ENCODE measurements around the gene PPA1.
"Not testable (repeated sequence)": the region's sequence is repeated elsewhere in the genome, so short reads cannot be mapped to it uniquely, and the experiment has no call there.

The PPA1 gene

GRCh38 chr10:70265032-70265689 lies 31.9 kb upstream of the PPA1 start:
- TF ChIP-seq CTCF (conservative IDR thresholded peaks at IDR 0.05) (peak; percentile 49), ZFX (IDR thresholded peaks at IDR 0.05) (no peak)
- H3K27ac ChIP-seq = no peak overlapping the region

GRCh38 chr10:70260734-70261133 lies 27.5 kb upstream of the PPA1 start:
- TF ChIP-seq ZFX (IDR thresholded peaks at IDR 0.05) (no peak), CTCF (conservative IDR thresholded peaks at IDR 0.05) (no peak)
- no peak overlapping the region for H3K27ac ChIP-seq

GRCh38 chr10:70260259-70260658 lies 27.0 kb upstream of the PPA1 start:
- H3K27ac ChIP-seq = no peak overlapping the region
- TF ChIP-seq ZFX (IDR thresholded peaks at IDR 0.05) = no peak
- TF ChIP-seq CTCF (conservative IDR thresholded peaks at IDR 0.05) = no peak

GRCh38 chr10:70258216-70258615 lies 25.0 kb upstream of the PPA1 start:
- no peak for TF ChIP-seq CTCF (conservative IDR thresholded peaks at IDR 0.05)
- TF ChIP-seq ZFX (IDR thresholded peaks at IDR 0.05) = no peak
- no peak overlapping the region for H3K27ac ChIP-seq

GRCh38 chr10:70257816-70258215 lies 24.6 kb upstream of the PPA1 start:
- H3K27ac ChIP-seq = not testable (repeated sequence)

- no peak for TF ChIP-seq CTCF (conservative IDR thresholded peaks at IDR 0.05)
- TF ChIP-seq ZFX (IDR thresholded peaks at IDR 0.05) = no peak
- no peak overlapping the region for H3K27ac ChIP-seq
Measured at GRCh38 chr10:70256463-70256862, 23.2 kb upstream of the PPA1 start.

GRCh38 chr10:70255329-70256299 lies 22.4 kb upstream of the PPA1 start:
- no peak overlapping the region for H3K27ac ChIP-seq
- no peak for TF ChIP-seq ZFX (IDR thresholded peaks at IDR 0.05)
- no peak for TF ChIP-seq CTCF (conservative IDR thresholded peaks at IDR 0.05)

Data from C4-2B (cell line).